Endothelial cell of umbilical vein (primary cell): ENCODE results near the gene VPREB3. TPM values are rescaled to one million over a fixed set of nuclear protein-coding genes. Genes with fewer than 3 reads are reported as not detected.

Experiments used
- BruUV-seq: library from RNA; stranded (reverse); fragments of 400-500 nt; replicated peaks from 2 replicates; lab custom pipeline; 2021; lab: Mats Ljungman, UMichigan
- CTCF ChIA-PET: fragments of 300-600, 350-600 bp; sonication (Branson Sonifier 250); formaldehyde crosslinking; loops from one replicate; lab custom pipeline; 2021; ENCODE audit warnings: antibody characterized with exemption, inconsistent platforms; lab: Charles Lee
- POLR2A ChIA-PET: fragments of 300-600, 350-600 bp; sonication (Branson Sonifier 250); formaldehyde crosslinking; loops from one replicate; lab custom pipeline; 2021; ENCODE audit warnings: antibody characterized with exemption, inconsistent platforms; lab: Charles Lee
- DNase-seq: peaks from one replicate; pipeline ENCODE4 v3.0.0-alpha.2; 2011; ENCODE audit warnings: low read depth, low spot score
- FAIRE-seq: peaks from 2 replicates; lab custom pipeline; 2011; peaks lifted over from hg19 to GRCh38; lab: Jason Lieb, UNC
- H2AFZ ChIP-seq: 2 replicates; pipeline ENCODE4 v1.6.0; 2012; ENCODE audit warnings: low read depth, low read length, control low read depth, inconsistent platforms
- H3K27ac ChIP-seq: 2 replicates; pipeline ENCODE4 v1.5.1; 2011; ENCODE audit warnings: low read depth, mild to moderate bottlenecking, control low read depth, low read length, moderate library complexity; ENCODE audit not compliant: insufficient read depth
- H3K27me3 ChIP-seq, 2 experiments: 2 replicates each; pipeline versions ENCODE4 v1.6.0 to v1.6.1; 2011; ENCODE audit warnings: low read length in 2 of 2, mixed read lengths in 1 of 2; ENCODE audit not compliant: control insufficient read depth in 2 of 2, insufficient read depth in 2 of 2
- H3K36me3 ChIP-seq, 2 experiments: 2 replicates in 1 of 2; 3 replicates in 1 of 2; pipeline ENCODE4 v1.5.1; 2011; ENCODE audit warnings: low read length in 2 of 2, mild to moderate bottlenecking in 1 of 2, moderate library complexity in 1 of 2; ENCODE audit not compliant: control insufficient read depth in 2 of 2, insufficient read depth in 2 of 2; ENCODE audit errors: extremely low read depth in 1 of 2
- H3K4me1 ChIP-seq: 3 replicates; pipeline ENCODE4 v1.5.1; 2011; ENCODE audit warnings: mild to moderate bottlenecking, low read length; ENCODE audit not compliant: control insufficient read depth, insufficient read depth; ENCODE audit errors: extremely low read depth
- H3K4me2 ChIP-seq: 2 replicates; pipeline ENCODE4 v1.6.1; 2011; ENCODE audit warnings: low read length, control low read depth, mixed read lengths; ENCODE audit not compliant: insufficient read depth
- H3K4me3 ChIP-seq, 3 experiments: fragments of 200-600 bp in 1 of 3; sonication (generic), shearing (Covaris generic) in 1 of 3; replicated peaks in 1 of 3; 2 replicates each; pipeline ENCODE4 v1.5.1; 2011 to 2016; ENCODE audit warnings: control low read depth in 3 of 3, low read length in 3 of 3, mild to moderate bottlenecking in 2 of 3, inconsistent platforms in 1 of 3, low read depth in 1 of 3, moderate library complexity in 1 of 3; ENCODE audit not compliant: insufficient read depth in 1 of 3
- H3K79me2 ChIP-seq: 2 replicates; pipeline ENCODE4 v1.6.0; 2012; ENCODE audit warnings: low read length, inconsistent platforms; ENCODE audit not compliant: control insufficient read depth, insufficient read depth
- H3K9ac ChIP-seq: replicated peaks from 2 replicates; pipeline ENCODE3; 2011; ENCODE audit warnings: low read length, control low read depth; ENCODE audit not compliant: insufficient read depth; ENCODE audit errors: extremely low read depth
- H3K9me1 ChIP-seq: replicated peaks from 3 replicates; pipeline ENCODE4 v1.6.0; 2011; ENCODE audit warnings: mild to moderate bottlenecking, low read length; ENCODE audit not compliant: control insufficient read depth, insufficient read depth; ENCODE audit errors: extremely low read depth
- H3K9me3 ChIP-seq: replicated peaks from 2 replicates; pipeline ENCODE4 v1.5.1; 2012; ENCODE audit warnings: low read length, inconsistent platforms; ENCODE audit not compliant: control insufficient read depth, insufficient read depth
- H4K20me1 ChIP-seq: replicated peaks from 2 replicates; pipeline ENCODE3; 2011; ENCODE audit warnings: mild to moderate bottlenecking, low read length; ENCODE audit not compliant: control insufficient read depth, insufficient read depth; ENCODE audit errors: extremely low read depth
- EZH2 ChIP-seq: IDR thresholded peaks from 2 replicates; pipeline ENCODE4 v1.6.1; 2012; ENCODE audit warnings: borderline replicate concordance, low read depth, mild to moderate bottlenecking, moderate library complexity, low read length, inconsistent platforms; ENCODE audit not compliant: severe bottlenecking
- FOS ChIP-seq: IDR thresholded peaks from 2 replicates; pipeline ENCODE4 v1.6.1; 2011; ENCODE audit warnings: mild to moderate bottlenecking, low read length, moderate library complexity, borderline replicate concordance; ENCODE audit not compliant: insufficient read depth
- GATA2 ChIP-seq: IDR thresholded peaks from 2 replicates; pipeline ENCODE4 v1.7.0; 2011; ENCODE audit warnings: low read depth, mild to moderate bottlenecking, moderate library complexity, mixed read lengths, low read length; ENCODE audit not compliant: insufficient read length, insufficient read depth
- JUN ChIP-seq: IDR thresholded peaks from 2 replicates; pipeline ENCODE4 v1.6.1; 2011; ENCODE audit warnings: borderline replicate concordance, low read depth; ENCODE audit not compliant: insufficient read length, insufficient read depth
- MAX ChIP-seq: IDR thresholded peaks from 2 replicates; pipeline ENCODE4 v1.6.1; 2011; ENCODE audit not compliant: insufficient read depth, insufficient read length
- MYC ChIP-seq: IDR thresholded peaks from one replicate; pipeline ENCODE4 v1.6.1; 2011; ENCODE audit warnings: mild to moderate bottlenecking, low read depth, low read length
- POLR2A ChIP-seq: IDR thresholded peaks from 2 replicates; pipeline ENCODE4 v1.6.1; 2012; ENCODE audit warnings: low read depth, mild to moderate bottlenecking, control low read depth, low read length
- POLR2AphosphoS5 ChIP-seq: IDR thresholded peaks from 2 replicates; pipeline ENCODE4 v1.6.1; 2012; ENCODE audit warnings: low read depth, mild to moderate bottlenecking, control low read depth, low read length, moderate library complexity; ENCODE audit not compliant: insufficient read depth
- dilution Hi-C: fragments of 300-500 bp; cut with MboI; formaldehyde crosslinking; loops from one replicate; pipeline ENCODE4 v1.15.0; 2019; ENCODE audit warnings: low sequenced_read_pairs; ENCODE audit not compliant: extremely low pct_ligation_motif_present
- intact Hi-C: fragments of 100-400 bp; cut with micrococcal nuclease; formaldehyde crosslinking; loops from one replicate; pipeline ENCODE4 v1.10.0; 2022
- polyA plus RNA-seq, 4 experiments: library from polyadenylated mRNA; depleted of rRNA in 3 of 4; stranded (reverse) in 3 of 4; unstranded in 1 of 4; fragments of >200 nt; gene quantifications; 2 replicates each; pipeline versions ENCODE4 v1.2.1 to v1.2.3, GENCODE V29; 2011 to 2012; ENCODE audit warnings: missing spikeins in 1 of 4
- total RNA-seq: library from RNA; stranded (reverse); gene quantifications from 2 replicates; pipeline ENCODE4 v1.2.3, GENCODE V29; 2021
- TF ChIP-seq, protein P1 (sequence below), 2 donors: IDR thresholded peaks; 1 replicate in 1 of 2; 2 replicates in 1 of 2; pipeline ENCODE4 v1.5.1; 2011; ENCODE audit warnings: low read length in 2 of 2, mild to moderate bottlenecking in 2 of 2, moderate library complexity in 2 of 2, control low read depth in 1 of 2, inconsistent platforms in 1 of 2, low read depth in 1 of 2; ENCODE audit not compliant: insufficient read depth in 1 of 2; ENCODE audit errors: extremely low read depth in 1 of 2

Gene VPREB3
- total and polyA plus RNA-seq, 2 donors (not counting 3 experiments of a cell fraction or from before 2014, with no cell fraction given) = not detected

GRCh38 chr22:23778577-23778900 lies 24.3 kb upstream of the VPREB3 start:
- no peak overlapping the region for H3K27ac ChIP-seq
- ChIA-PET POLR2A (no interaction called here), CTCF (interaction anchor here (1.1 to 1.3 kb wide), 2 partner anchors 14 to 71 kb away, joined by 3 to 6 read pairs; no protein-coding TSS in a partner anchor)
- no TSS peak for BruUV-seq
- H3K36me3 ChIP-seq = no peaks in the 10 kb centered on the region
- no peaks in the 10 kb centered on the region for H3K9me3 ChIP-seq
- H3K79me2 ChIP-seq = no peaks in the 10 kb centered on the region
- DNase-seq (no peak), FAIRE-seq (no peak)
- intact Hi-C loops = no loop called here
- no peaks in the 10 kb centered on the region for H3K27me3 ChIP-seq
- no peak overlapping the region for H3K4me3 ChIP-seq
- H3K9me1 ChIP-seq = no peaks in the 10 kb centered on the region
- no peak overlapping the region for H3K4me2 ChIP-seq
- no peaks in the 10 kb centered on the region for H3K4me1 ChIP-seq
- TF ChIP-seq GATA2 (no peak), EZH2 (no peak), POLR2AphosphoS5 (no peak)
- dilution Hi-C loops = no loop called here
- H4K20me1 ChIP-seq = no peaks in the 10 kb centered on the region
- no peak overlapping the region for H2AFZ ChIP-seq
- no peak overlapping the region for H3K9ac ChIP-seq

- Histone ChIP-seq H3K27me3 (no peaks in the 10 kb centered on the region), H3K4me1 (peaks cover 3% of the 10 kb centered on the region), H3K4me3 (no peak overlapping the region), H3K79me2 (no peaks in the 10 kb centered on the region), H3K36me3 (no peaks in the 10 kb centered on the region), H3K9me3 (no peaks in the 10 kb centered on the region), H2AFZ (no peak overlapping the region), H3K27ac (no peak overlapping the region), H4K20me1 (no peaks in the 10 kb centered on the region), H3K9me1 (no peaks in the 10 kb centered on the region), H3K4me2 (no peak overlapping the region), H3K9ac (no peak overlapping the region)
- ChIA-PET CTCF (interaction anchor here (0.6 to 1.3 kb wide), 5 partner anchors 9 to 72 kb away, joined by 3 to 6 read pairs (median 3); partner anchors contain the start of gene SMARCB1), POLR2A (no interaction called here)
- intact Hi-C loops = no loop called here
- dilution Hi-C loops = no loop called here
- no TSS peak for BruUV-seq
- FAIRE-seq (no peak), DNase-seq (no peak)
- TF ChIP-seq EZH2 (no peak), MAX (no peak), GATA2 (no peak), POLR2A (no peak), MYC (no peak), FOS (no peak), JUN (no peak), POLR2AphosphoS5 (no peak)
- TF ChIP-seq, protein P1, sequence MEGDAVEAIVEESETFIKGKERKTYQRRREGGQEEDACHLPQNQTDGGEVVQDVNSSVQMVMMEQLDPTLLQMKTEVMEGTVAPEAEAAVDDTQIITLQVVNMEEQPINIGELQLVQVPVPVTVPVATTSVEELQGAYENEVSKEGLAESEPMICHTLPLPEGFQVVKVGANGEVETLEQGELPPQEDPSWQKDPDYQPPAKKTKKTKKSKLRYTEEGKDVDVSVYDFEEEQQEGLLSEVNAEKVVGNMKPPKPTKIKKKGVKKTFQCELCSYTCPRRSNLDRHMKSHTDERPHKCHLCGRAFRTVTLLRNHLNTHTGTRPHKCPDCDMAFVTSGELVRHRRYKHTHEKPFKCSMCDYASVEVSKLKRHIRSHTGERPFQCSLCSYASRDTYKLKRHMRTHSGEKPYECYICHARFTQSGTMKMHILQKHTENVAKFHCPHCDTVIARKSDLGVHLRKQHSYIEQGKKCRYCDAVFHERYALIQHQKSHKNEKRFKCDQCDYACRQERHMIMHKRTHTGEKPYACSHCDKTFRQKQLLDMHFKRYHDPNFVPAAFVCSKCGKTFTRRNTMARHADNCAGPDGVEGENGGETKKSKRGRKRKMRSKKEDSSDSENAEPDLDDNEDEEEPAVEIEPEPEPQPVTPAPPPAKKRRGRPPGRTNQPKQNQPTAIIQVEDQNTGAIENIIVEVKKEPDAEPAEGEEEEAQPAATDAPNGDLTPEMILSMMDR (IDR thresholded peaks at IDR 0.05; ENCODE audit: extremely low read depth in 1 of 2, insufficient read depth in 1 of 2, low read depth in 1 of 2, low read length in 2 of 2) = no peak
Observed at GRCh38 chr22:23777776-23778576, 23.8 kb upstream of the VPREB3 start.
